GM19395 (cell line): ENCODE measurements around the gene GGN.

Experiments
- ATAC-seq: cut with Tn5 transposase; IDR thresholded peaks from one replicate; pipeline ENCODE4 v1.9.1; 2021; ENCODE audit warnings: mild to moderate bottlenecking, moderate library complexity; ENCODE audit not compliant: unreplicated experiment

The GGN gene

DNA sequence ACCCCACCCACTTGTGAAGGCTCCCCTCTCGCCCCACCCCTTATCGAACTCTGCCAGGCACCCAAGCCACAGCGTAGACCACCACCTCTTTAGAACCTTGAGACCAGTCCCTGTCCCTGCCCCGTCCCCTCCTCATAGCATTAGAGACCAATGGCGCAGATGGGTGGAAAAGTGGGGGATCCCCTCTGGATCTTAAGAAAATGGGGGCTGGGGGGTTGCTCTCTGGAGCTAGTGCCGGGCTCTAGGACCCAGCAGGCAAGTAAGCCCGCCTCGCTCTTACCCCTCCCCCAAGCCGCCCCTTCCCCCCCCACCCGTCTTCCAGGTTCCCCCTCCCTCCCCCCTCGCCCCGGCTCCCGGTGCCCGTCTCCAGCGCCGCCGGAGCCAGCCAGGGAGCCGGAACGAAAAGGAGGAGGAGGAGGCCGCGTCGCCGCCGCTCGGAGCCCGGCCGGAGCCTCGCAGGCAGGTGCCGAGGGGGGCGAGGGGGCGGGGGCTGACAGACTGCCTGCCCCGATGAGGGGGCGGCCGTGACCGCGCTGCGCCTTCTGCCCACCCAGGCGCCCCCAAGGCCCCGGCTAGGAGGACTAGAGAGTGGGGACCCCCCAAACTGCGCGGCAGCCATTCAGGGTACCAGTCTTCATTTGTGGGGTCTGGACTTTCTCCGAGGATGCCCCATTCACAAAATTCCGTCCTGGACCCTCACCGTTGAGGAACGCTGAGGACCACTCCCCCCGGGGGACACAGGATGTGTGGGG is 691 bp upstream of the GGN start, which contains the start of gene SPRED3:
TSS of gene SPRED3 (plus strand) at position 349 of the 752 bp plus-strand sequence. CDS start 1,606 bp downstream, outside the sequence.
- no peak for ATAC-seq

DNA sequence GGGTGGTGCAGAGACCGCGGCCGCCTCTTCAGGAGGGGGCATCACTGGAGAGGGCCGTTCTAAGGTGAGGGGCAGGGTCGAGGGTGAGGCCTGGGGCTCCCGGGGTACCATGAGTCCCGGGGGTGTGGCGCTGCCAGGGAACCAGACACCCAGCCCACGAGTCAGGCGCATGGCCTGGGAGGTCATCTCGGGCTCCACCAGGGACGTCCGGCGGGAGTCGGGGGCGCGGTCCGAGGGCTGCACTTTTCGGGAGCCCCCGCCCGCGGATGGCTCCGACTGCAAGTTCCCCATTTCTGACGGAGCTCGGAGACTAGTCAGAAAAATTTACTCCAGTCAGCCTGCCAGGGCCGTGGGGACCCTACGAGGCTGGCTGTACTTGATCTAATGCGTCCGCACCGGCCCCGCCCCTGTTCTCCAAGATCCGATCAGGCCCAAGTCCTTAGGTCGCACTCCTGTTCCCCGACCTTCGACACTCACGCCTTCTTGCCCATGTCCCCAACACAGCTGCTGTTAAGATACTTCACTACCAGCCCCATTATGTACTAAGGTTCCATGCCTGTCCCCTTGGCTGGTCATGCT is 774 bp downstream of the GGN start:
- ATAC-seq = no peak

DNA sequence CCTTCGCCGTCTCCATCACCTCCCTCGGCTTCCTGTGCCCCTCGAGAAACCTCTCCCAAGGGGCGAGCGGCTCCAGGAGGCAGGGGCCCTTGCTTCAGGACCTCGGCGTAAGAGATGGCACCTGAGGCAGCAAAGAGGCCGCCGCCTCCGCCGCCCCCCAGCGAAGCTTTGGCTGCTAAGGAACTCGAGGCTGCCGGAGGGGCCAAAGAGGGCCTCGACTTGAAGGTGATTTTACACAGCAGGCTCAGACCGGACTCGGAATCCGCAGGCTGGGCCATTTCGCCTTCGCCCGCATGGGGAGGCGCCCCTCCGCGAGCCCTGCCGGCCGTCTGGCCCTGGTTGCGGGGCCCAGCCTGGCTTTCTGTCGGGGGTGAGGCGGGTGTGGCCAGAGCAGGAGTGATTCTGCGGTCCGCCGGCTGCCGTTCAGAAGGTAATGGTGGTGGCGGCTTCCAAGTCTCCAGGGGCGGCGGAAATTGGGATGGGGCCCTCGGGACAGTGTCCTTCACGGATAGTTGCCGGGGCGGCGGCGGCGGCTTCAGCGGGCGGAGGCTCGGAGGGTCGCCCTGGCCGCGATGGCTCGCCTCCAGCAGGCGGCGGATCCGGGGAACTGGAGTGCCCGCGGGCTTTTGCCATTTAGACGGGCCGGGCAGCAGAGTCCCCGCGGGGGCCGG is 1.4 kb downstream of the GGN start:
- no peak for ATAC-seq

DNA sequence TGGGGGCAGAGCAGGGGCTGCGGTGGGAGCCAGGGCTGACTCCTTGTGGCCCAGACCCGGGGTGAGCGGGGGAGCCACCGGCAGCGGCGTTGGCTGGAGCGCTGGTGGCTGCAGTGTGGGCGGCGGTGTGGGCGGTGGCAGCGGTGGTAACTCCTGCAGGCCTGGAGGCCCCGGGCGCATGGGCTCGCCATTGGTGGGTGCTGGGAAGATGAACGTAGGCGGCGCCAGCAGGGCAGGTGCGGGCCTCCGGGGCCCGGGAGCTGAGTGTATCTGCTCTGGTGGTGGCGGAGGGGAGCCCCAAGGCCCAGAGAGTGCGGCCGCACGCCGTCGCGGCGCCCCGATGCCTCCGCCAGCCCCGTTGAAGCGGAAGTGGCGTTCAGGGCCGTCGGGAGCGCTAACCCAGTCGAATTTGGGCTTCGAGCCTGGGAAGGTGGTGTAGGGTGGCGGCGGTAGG is 2.0 kb downstream of the GGN start:
- no peak for ATAC-seq

DNA sequence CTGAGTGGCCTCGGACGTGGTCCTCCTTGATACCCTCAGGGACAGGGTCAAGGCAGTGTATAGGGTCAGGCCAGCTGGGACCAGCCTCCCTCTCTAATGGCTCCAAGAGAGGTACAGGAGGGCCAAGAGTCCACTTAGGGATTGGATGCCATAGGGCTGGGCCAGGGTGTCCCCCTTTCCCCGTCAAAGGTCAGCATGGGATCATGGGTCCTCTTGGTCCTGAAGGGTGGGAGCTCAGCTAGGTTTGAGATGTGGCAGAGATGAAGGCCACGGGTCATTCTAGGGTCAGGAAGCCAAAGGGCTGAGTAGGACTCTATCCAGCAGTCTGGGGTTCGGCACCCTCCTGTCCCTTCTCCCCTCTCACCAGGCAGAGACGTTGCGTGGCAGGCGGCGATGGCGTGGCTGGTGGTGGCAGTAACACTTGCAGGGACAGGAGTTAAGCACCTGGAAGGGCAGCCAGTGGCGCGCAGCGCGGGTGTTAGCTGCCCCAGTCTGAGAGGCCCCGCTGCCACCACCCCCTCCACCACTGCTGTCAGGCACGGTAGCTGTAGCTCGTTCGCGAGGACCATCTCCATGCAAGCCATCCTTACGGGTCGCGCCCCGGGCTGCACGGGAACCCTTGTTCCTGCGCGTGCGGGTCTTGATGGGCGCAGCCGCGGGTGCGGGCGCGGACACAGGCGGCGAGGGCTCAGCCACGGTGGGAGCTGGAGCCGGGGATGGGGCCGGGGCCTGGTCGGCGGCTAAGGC is 2.6 kb downstream of the GGN start:
- ATAC-seq = no peak

DNA sequence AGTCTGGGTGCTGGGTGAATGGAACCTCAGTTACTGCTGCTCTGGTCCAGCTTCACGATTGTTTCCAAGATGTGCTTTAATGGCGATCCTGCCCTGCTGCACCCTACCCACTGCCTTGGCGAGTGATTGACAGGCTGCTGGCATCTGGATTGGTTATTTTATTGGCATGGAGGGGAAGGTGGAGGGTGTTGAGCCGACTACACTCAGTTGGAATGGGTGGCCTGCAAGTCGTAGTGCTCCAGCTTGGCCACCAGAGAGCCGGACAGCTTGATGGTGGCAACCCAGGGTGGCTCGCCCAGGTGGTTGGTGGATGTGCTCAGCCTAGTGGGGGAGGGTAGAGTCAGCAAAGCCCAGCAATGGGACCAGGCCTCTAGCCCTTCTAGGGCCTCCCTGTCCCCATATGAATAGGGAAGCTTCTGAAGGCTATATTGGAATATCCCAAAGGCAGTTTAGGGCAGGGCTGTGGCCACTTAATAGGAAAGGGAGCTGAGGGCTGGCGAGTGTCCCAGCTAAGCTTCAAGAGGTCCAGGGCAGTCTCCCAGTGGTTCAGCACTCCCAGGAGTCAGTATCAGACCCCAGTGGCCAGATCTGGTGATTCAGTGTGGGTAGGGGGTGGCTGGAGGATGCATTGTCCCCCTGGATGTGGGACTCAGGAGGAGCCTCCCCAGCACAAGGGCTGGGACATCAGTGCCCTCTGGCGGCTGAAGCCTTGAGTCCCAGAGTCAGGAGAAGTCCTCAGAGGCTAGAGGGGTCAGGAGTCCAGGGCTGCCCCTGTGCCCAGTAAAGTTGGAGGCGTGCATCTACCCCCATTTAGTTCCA is 3.4 kb downstream of the GGN start:
- ATAC-seq = no peak

DNA sequence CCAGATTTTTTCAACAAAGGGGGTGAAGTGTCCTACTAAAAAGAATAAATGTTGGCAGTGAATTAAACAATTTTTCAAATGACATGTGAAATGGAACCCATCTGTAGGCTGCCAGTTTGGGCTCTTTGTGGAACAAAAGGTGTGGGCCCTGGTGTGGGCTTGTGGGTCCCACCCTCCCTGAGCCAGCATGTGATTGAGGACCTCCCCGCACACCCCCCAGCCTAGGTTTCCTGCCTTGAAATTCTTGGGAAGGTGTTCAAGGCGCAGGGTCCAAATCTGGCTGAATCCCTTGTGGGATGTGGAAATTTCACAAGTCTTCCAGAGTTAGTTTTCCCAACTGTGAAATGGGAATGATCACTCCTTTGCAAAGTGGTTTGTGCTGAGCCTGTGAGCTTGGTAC is 4.1 kb downstream of the GGN start:
- no peak for ATAC-seq

DNA sequence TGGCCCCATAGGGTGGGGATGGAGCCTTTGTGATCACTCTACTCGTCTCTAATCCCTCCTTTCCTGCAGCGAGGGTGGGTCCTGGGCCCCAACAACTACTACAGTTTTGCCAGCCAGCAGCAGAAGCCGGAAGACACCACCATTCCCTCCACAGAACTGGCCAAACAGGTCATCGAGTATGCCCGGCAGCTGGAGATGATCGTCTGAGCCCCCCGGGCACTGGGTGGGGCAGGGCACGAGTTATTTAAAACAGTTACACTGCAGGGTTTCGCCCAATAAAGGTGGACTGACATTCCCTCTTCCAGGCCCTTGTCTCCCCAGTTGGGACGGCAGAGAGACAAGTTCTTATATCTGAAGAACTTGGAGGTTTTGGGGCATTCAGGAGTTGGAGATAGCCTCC is 4.7 kb downstream of the GGN start:
- no peak for ATAC-seq

DNA sequence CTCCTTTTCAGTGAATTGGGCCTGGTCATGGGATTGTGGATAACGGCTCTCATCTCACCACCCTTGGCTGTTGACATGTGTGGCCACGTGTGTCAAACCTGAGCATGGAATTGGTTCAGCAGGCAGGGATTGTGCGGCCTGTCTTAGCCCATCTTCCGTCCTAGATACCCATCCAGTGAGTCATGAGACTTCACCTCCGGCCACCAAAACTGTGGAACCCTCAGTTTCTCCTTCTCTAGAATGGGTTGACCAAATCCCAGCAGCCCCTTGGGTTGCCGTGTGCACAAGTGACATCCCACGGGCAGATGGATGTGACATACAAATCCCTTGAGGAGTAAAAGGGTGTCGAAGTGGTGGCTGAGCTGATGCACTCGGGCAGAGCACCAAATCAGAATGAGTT is 6.7 kb downstream of the GGN start:
- ATAC-seq = no peak

DNA sequence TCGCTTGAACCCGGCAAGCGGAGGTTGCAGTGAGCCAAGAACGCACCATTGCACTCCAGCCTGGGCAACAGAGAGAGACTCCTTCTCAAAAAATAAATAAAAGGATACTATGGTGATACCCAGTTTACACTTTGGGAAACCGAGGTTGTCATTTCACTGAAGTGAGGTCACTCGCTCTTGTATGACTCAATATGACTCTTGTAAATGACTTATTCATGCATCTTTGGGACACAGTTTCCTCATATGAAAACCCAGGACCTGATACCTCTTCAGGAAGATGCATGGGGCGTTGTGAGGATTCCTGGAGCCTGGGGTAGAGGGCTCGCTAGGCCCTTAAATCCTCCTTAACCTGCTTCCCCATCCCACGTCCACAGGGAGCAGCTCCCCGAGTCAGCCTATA is 9.0 kb downstream of the GGN start:
- no peak for ATAC-seq

DNA sequence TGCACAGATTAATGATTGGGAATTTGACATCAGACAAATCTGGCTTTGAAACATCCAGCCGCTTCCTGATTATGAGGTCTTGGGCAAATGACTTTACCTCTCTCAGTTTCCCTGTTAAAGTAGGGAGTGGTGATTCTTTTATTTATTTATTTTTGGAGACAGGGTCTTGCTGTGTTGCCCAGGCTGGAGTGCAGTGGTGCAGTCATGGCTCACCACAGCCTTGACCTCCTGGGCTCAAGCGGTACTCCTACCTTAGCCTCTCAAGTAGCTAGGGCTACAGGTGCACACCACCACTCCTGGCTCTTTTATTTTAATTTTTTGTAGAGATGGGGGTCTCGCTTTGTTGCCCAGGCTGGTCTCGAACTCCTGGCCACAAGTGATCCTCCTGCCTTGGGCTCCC is 10.8 kb downstream of the GGN start:
- ATAC-seq = no peak

DNA sequence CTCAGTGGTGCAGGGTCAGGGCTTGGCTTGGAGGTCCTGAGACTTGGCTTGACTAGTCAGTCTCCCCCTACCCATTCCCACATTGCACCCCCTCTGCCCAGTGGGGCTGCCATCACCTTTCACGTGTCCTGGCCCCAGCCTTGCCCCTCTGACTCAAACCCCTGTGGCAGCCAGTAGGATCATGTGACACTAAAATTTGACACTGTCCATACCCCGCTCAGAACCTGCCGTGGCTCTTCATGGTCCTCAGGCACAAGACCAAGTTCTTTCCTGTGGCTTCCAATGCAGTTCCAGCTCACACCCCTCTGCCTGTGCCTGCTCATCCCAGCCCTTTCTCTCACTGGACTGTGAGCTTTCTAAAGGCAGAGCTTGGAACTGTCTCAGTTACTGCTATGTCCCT is 11.3 kb downstream of the GGN start:
- no peak for ATAC-seq

DNA sequence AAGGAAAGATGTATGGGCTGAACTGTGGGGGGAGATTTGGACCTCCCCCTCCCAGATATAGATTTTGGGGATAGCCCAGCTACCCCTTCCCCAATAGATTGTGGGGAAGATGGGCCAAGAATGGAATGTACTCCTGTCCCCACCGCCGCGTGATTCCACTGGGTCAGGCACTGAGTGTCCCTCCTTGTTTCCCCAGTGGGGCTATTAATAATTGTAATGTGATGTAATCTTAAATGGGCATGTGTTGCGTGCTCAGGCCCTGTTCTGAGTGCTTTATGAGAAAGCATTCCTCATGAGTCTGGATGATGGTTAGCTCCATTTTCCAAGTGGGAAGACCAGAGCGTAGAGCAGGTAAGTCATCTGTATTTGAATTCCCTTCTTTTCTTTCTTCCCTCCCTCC is 12.1 kb downstream of the GGN start:
- no peak for ATAC-seq

DNA sequence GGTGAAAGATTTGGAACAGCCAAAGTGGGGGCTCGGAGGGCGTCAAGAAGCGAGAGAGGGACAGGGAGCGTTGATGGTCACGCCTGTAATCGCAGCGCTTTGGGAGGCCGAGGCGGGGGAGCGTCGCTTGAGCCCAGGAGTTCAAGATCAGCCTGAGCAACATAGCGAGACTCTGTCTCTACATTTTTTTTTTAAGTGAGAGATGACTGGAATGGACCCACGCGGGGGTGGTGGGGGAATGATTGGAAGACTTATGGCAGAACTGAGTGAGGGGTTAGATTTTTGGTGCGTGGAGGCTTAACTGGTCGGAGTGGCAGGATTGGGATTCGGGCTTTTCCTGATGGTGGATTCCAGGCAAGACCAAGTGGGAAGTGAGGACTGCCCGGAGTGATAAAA is 12.7 kb downstream of the GGN start:
- peak; percentile 9 for ATAC-seq

DNA sequence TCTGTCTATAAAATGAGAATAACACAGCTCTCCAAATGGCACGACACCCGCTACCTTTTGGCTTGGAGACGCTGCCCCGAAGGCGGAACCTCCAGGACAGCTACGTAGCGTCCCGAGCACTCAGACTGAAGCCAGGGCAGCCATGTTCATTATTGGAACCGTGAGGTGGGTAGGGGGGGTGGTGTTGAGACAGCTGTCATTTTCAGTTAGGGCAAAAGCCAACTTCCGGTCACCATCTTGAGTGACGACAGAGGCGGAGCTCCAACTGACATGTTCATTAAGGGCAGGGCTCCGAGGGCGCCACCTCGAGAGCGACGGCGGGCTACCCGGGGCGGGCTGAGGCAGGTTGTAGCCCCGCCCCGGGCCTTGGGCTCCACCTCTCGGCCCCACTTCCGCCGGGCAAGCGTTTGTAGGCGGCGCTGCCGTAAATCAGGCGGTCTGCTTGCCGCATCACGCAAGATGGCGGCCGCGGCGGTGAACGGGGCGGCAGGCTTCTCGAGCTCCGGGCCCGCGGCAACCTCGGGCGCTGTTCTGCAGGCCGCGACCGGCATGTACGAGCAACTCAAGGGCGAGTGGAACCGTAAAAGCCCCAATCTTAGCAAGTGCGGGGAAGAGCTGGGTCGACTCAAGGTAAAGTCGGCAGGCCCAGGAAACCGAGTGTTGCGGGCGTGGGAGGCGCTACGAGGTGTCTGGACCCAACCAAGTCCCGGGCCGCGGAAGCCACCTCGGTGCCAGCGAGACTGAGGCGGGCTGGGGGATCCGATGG is 13.3 kb downstream of the GGN start, which contains the start of gene PSMD8:
TSS of gene PSMD8 (plus strand) at position 240 of the 766 bp plus-strand sequence. CDS start at position 271, 31 bp downstream.
- ATAC-seq = peak; percentile 92

DNA sequence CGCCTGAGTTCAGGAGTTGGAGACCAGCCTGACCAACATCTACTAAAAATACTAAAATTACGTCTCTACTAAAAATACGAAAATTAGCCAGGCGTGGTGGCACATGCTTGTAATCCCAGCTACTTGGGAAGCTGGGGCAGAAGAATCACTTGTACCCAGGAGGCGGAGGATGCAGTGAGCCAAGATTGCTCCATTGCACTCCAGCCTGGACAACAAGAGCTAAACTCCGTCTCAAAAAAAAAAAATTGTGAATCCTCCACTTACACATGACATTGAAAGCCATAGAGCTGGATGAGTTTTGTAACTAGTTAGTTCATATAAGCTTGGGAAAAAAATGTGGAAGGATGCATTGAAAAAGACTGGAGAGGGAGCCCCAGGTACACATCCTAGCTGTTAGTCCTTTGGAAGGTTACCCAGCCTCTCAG is 13.9 kb downstream of the GGN start:
- ATAC-seq = no peak

DNA sequence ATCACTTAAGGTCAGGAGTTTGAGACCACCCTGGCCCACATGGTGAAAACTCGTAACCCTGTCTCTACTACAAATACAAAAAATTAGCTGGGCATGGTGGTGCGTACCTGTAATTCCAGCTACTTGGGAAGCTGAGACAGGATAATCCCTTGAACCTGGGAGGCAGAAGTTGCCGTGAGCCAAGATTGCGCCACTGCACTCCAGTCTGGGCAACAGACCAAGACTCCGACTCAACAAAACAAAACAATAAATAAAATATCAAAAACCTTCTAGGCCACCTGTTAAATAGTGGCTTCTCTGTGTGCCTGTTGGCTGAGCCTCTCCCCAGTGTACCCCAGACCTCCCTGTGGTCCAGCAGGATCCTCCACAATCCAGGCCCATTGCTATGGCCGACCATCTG is 16.8 kb downstream of the GGN start:
- no peak for ATAC-seq

DNA sequence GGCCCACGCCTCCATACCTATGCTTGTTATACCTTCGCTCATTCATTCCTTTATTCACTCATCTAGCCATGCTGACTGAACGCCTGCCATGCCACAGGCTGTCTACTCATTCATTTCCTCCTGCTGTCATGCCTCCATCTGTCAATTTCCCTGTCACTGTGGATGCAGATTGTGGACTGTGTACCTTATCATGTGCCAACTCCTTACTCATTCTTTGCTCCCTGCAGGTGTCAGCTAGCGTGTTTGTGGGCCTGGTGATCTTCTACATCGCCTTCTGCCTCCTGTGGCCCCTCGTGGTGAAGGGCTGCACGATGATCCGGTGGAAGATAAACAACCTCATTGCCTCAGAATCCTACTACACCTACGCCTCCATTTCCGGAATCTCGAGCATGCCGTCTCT is 17.5 kb downstream of the GGN start:
- ATAC-seq = no peak

DNA sequence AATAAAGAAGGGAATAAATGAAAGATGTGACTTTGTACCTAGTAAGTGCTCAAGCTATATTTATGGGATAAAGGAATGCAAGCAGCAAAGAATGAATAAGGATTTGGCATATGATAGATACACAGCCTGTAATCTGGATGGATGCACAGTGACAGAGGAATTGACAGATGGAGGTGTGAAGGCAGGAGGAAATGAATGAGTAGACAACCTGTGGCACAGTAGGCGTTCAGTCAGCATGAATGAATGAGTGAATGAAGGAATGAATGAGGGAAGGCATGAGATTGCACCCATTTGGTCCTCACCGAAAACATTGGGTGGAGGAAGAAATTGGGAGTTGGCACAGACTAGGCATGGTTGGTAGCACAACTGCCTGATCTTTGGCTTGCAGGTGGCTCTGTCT is 18.2 kb downstream of the GGN start:
- no peak for ATAC-seq

DNA sequence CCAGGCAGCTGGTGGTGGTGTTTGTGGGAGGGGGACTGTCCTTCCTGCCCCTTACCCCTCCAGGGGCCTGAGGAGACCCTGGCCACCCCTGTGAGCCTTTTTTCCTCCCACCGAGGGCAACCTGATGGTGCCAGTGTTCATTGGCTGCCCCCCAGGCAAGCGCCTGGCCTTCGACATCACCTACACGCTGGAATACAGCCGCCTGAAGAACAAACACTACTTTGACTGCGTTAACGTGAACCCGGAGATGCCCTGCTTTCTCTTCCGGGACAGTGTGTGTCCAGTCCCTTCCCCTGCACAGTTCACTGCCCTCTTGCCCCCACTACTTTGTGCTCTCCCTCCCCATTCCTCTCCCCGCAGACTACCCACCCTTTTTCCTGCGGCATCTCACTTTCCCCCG is 20.8 kb downstream of the GGN start:
- ATAC-seq = no peak
